ENCODE results near the gene CD34.

CD34 gene

DNA sequence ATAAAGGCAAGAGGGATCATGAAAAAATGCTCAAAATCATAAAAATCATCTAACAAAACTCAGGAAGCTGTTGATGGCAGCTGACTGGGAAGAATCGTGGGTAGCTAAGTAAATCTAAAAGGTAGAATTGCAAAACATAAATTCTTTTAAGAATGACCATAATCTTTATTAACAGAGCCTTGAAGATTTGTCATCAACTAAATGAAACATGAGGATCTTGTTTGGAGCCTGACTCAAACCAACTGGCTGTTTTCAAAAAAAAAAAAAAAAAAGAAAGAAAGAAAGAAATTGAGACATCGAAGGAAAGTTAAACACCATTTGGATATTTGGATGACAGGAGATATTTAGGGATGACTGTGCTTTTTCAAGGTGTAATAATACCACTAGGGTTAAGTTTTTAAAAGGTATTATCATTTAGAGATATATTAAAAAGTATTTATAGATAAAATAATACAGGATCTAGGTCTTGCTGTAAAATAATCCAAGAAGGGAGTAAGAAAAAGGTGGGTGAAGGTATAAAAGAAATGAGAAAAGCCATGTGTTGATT is 48.6 kb downstream of the CD34 start:
- ATAC-seq: no peak
- TF ChIP-seq RARB (CRISPR knock-in tag; IDR thresholded peaks at IDR 0.05): no peak
- TF ChIP-seq ZC3H10 (CRISPR knock-in tag; IDR thresholded peaks at IDR 0.05): peak; percentile 17; the same call in 1 of the 2 replicates

DNA sequence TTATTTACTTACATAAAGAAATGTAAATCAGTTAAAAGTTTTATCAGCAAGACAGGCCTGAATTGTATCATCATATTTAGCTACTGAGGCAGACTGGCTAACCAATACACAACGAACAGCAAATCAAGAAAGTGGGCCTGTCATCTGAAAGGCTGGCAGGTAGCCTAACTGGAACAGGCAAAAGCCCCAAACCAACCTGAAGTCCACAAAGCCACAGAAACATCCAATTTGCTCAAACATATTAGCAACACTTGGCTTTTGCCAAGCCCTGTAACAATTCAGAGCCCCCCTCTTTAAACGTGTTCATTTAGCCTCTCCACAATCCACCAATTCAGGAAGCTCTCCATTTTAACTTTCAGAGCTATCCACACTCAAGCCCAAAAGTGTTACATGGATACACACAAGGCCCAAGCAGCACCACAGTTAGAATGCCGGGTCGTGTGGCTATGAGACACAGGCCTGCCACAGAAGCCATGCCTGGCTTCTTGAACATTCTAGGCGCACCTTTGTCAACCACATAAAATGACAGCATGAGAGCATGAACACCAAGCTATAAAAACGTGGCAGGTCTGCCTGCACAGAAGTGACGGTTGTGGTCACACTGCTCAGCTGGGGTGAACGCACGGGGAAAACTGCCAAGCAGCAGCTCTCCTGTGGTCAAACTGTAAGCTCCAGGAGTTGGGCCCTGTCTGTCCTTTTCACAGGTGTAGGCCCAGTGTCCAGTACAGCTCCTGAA is 49.3 kb downstream of the CD34 start:
- TF ChIP-seq, protein P1, sequence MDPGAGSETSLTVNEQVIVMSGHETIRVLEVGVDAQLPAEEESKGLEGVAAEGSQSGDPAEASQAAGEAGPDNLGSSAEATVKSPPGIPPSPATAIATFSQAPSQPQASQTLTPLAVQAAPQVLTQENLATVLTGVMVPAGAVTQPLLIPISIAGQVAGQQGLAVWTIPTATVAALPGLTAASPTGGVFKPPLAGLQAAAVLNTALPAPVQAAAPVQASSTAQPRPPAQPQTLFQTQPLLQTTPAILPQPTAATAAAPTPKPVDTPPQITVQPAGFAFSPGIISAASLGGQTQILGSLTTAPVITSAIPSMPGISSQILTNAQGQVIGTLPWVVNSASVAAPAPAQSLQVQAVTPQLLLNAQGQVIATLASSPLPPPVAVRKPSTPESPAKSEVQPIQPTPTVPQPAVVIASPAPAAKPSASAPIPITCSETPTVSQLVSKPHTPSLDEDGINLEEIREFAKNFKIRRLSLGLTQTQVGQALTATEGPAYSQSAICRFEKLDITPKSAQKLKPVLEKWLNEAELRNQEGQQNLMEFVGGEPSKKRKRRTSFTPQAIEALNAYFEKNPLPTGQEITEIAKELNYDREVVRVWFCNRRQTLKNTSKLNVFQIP (CRISPR knock-in tag; IDR thresholded peaks at IDR 0.05; ENCODE audit: borderline replicate concordance, low read depth): no peak
- TF ChIP-seq ARNTL (CRISPR knock-in tag; IDR thresholded peaks at IDR 0.05; ENCODE audit: borderline replicate concordance, low read depth) (no peak), ISL1 (CRISPR knock-in tag; IDR thresholded peaks at IDR 0.05) (no peak), TOX (CRISPR knock-in tag; IDR thresholded peaks at IDR 0.05; ENCODE audit: borderline replicate concordance) (no peak), ZFP3 (CRISPR knock-in tag; IDR thresholded peaks at IDR 0.05) (no peak), SNAI2 (CRISPR knock-in tag; IDR thresholded peaks at IDR 0.05) (no peak), TCF4 (CRISPR knock-in tag; IDR thresholded peaks at IDR 0.05; ENCODE audit: borderline replicate concordance) (no peak), GLIS3 (CRISPR knock-in tag; IDR thresholded peaks at IDR 0.05) (no peak), ZNF8 (CRISPR knock-in tag; IDR thresholded peaks at IDR 0.05) (no peak), RARB (CRISPR knock-in tag; IDR thresholded peaks at IDR 0.05) (no peak), ESRRG (CRISPR knock-in tag; IDR thresholded peaks at IDR 0.05) (no peak), ZNF70 (CRISPR knock-in tag; IDR thresholded peaks at IDR 0.05) (no peak), CSDC2 (CRISPR knock-in tag; IDR thresholded peaks at IDR 0.05) (no peak), ZNF565 (CRISPR knock-in tag; conservative IDR thresholded peaks at IDR 0.05; ENCODE audit: low read depth) (no peak), ZFP30 (CRISPR knock-in tag; IDR thresholded peaks at IDR 0.05) (no peak), BACH2 (CRISPR knock-in tag; IDR thresholded peaks at IDR 0.05; ENCODE audit: borderline replicate concordance) (no peak)
- TF ChIP-seq, protein P2, sequence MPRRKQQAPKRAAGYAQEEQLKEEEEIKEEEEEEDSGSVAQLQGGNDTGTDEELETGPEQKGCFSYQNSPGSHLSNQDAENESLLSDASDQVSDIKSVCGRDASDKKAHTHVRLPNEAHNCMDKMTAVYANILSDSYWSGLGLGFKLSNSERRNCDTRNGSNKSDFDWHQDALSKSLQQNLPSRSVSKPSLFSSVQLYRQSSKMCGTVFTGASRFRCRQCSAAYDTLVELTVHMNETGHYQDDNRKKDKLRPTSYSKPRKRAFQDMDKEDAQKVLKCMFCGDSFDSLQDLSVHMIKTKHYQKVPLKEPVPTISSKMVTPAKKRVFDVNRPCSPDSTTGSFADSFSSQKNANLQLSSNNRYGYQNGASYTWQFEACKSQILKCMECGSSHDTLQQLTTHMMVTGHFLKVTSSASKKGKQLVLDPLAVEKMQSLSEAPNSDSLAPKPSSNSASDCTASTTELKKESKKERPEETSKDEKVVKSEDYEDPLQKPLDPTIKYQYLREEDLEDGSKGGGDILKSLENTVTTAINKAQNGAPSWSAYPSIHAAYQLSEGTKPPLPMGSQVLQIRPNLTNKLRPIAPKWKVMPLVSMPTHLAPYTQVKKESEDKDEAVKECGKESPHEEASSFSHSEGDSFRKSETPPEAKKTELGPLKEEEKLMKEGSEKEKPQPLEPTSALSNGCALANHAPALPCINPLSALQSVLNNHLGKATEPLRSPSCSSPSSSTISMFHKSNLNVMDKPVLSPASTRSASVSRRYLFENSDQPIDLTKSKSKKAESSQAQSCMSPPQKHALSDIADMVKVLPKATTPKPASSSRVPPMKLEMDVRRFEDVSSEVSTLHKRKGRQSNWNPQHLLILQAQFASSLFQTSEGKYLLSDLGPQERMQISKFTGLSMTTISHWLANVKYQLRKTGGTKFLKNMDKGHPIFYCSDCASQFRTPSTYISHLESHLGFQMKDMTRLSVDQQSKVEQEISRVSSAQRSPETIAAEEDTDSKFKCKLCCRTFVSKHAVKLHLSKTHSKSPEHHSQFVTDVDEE (CRISPR knock-in tag; IDR thresholded peaks at IDR 0.05): no peak
- TF ChIP-seq, protein P3, sequence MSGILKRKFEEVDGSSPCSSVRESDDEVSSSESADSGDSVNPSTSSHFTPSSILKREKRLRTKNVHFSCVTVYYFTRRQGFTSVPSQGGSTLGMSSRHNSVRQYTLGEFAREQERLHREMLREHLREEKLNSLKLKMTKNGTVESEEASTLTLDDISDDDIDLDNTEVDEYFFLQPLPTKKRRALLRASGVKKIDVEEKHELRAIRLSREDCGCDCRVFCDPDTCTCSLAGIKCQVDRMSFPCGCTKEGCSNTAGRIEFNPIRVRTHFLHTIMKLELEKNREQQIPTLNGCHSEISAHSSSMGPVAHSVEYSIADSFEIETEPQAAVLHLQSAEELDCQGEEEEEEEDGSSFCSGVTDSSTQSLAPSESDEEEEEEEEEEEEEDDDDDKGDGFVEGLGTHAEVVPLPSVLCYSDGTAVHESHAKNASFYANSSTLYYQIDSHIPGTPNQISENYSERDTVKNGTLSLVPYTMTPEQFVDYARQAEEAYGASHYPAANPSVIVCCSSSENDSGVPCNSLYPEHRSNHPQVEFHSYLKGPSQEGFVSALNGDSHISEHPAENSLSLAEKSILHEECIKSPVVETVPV (CRISPR knock-in tag; IDR thresholded peaks at IDR 0.05): no peak
- TF ChIP-seq, protein P4, sequence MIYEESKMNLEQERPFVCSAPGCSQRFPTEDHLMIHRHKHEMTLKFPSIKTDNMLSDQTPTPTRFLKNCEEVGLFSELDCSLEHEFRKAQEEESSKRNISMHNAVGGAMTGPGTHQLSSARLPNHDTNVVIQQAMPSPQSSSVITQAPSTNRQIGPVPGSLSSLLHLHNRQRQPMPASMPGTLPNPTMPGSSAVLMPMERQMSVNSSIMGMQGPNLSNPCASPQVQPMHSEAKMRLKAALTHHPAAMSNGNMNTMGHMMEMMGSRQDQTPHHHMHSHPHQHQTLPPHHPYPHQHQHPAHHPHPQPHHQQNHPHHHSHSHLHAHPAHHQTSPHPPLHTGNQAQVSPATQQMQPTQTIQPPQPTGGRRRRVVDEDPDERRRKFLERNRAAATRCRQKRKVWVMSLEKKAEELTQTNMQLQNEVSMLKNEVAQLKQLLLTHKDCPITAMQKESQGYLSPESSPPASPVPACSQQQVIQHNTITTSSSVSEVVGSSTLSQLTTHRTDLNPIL (CRISPR knock-in tag; IDR thresholded peaks at IDR 0.05; ENCODE audit: low read depth): no peak
- ATAC-seq: no peak

DNA sequence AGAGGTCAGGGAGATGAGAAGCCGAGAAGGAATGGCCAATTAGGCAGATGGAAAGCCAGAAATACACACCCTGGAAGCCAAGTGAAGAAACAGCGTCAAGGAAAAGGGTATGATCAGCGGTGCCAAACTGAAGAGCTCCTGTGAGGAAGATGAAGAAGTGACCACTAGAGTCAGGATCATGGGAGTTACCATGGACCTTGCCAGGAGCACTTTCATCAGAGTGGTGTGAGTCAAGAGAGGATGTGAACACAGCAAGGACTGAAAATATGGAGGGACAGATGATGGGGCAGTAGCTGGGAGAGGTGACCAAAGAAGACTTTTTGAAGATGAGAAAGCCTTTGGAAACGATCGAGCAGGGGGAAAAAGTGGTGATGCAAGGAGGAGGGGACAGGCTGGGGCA is 50.4 kb downstream of the CD34 start:
- ATAC-seq: no peak
- TF ChIP-seq ZFP30 (CRISPR knock-in tag; IDR thresholded peaks at IDR 0.05): no peak
- TF ChIP-seq, protein P3 (CRISPR knock-in tag; IDR thresholded peaks at IDR 0.05): no peak
- TF ChIP-seq ARNTL (CRISPR knock-in tag; IDR thresholded peaks at IDR 0.05; ENCODE audit: borderline replicate concordance, low read depth): no peak
- TF ChIP-seq ZC3H10 (CRISPR knock-in tag; IDR thresholded peaks at IDR 0.05): no peak
- TF ChIP-seq ZFP3 (CRISPR knock-in tag; IDR thresholded peaks at IDR 0.05): no peak
- no peak for TF ChIP-seq SNAI2 (CRISPR knock-in tag; IDR thresholded peaks at IDR 0.05)
- TF ChIP-seq ESRRG (CRISPR knock-in tag; IDR thresholded peaks at IDR 0.05): no peak

Data from SK-N-SH treated with all-trans-retinoic acid at 6 μM for 48 hours (cell line).